Activated B cell treated with CpG ODN at 0.5 μM for 24 hours (primary cell): Measurements from ENCODE around the gene GABBR2. TPM values are rescaled to one million over a fixed set of nuclear protein-coding genes. Genes with fewer than 3 reads are reported as not detected.

Source experiments
- ATAC-seq: fragments of 200-7000 bp; cut with Tn5 transposase; one replicate; pipeline ENCODE4 v1.10.0; 2021; ENCODE audit warnings: low read depth, mild to moderate bottlenecking, moderate library complexity
- CTCF ChIA-PET: fragments of 350-600 bp; sonication (Branson Sonifier 250); formaldehyde crosslinking; loops from one replicate; lab custom pipeline; 2021; ENCODE audit warnings: antibody characterized with exemption; lab: Charles Lee
- POLR2A ChIA-PET: fragments of 350-600 bp; sonication (Branson Sonifier 250); formaldehyde crosslinking; loops from one replicate; lab custom pipeline; 2021; ENCODE audit warnings: antibody characterized with exemption; lab: Charles Lee
- DNase-seq: peaks from one replicate; pipeline ENCODE4 v3.0.0; 2022
- H3K27ac Mint-ChIP-seq: one replicate; pipeline ENCODE4 v1.8.0; 2020; ENCODE audit warnings: mixed read lengths
- H3K27me3 Mint-ChIP-seq: one replicate; pipeline ENCODE4 v1.8.0; 2021; ENCODE audit warnings: mixed read lengths
- H3K36me3 Mint-ChIP-seq: one replicate; pipeline ENCODE4 v1.8.0; 2021; ENCODE audit warnings: low read depth, mixed read lengths
- H3K4me1 Mint-ChIP-seq: one replicate; pipeline ENCODE4 v1.8.0; 2021; ENCODE audit warnings: mixed read lengths
- H3K4me3 Mint-ChIP-seq: one replicate; pipeline ENCODE4 v1.8.0; 2020; ENCODE audit warnings: mild to moderate bottlenecking, mixed read lengths
- H3K9me3 Mint-ChIP-seq: one replicate; pipeline ENCODE4 v1.8.0; 2020; ENCODE audit warnings: mixed read lengths
- intact Hi-C: fragments of 100-400 bp; cut with micrococcal nuclease; formaldehyde crosslinking; loops from one replicate; pipeline ENCODE4 v1.15.1; 2024
- total RNA-seq: library from RNA; stranded (reverse); gene quantifications from 2 replicates; pipeline ENCODE4 v1.2.3, GENCODE V29; 2022
- TF ChIP-seq, protein P1 (sequence below): fragments of 200-600 bp; IDR thresholded peaks from one replicate; pipeline ENCODE4 v1.8.0; 2022; ENCODE audit warnings: antibody characterized with exemption, mild to moderate bottlenecking

GABBR2 gene
- total RNA-seq, 1 donor from 2014 or later: not detected

DNA sequence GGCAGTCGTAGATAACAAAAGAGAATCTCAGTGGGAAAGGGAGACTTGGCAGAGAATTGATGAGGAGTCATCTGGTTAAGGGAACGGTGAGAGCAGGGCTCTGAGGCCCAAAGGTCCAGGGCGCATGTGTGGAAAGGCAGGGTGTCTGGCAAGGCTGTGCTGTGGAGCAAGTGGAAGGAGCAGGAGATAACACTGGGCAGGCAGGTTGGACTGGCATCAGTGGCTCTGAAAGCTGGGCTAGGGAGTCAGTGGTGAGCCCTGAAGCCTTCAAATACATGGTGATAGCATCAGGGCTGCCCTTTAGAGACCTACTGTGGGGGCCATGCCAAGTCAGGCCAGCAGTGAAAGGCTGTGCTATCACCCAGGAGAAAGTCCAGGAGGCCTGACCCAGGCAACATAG lies 131.3 kb downstream of the GABBR2 start:
- Mint-ChIP-seq H3K9me3 (no peaks in the 10 kb centered on the region), H3K36me3 (no peaks in the 10 kb centered on the region), H3K27ac (no peak overlapping the region), H3K4me3 (no peak overlapping the region), H3K4me1 (peaks cover 12% of the 10 kb centered on the region), H3K27me3 (peaks cover 32% of the 10 kb centered on the region)
- POLR2A ChIA-PET: no interaction called here
- CTCF ChIA-PET: no interaction called here
- ATAC-seq (no peak), DNase-seq (no peak)
- intact Hi-C loops: no loop called here
- TF ChIP-seq, protein P1, sequence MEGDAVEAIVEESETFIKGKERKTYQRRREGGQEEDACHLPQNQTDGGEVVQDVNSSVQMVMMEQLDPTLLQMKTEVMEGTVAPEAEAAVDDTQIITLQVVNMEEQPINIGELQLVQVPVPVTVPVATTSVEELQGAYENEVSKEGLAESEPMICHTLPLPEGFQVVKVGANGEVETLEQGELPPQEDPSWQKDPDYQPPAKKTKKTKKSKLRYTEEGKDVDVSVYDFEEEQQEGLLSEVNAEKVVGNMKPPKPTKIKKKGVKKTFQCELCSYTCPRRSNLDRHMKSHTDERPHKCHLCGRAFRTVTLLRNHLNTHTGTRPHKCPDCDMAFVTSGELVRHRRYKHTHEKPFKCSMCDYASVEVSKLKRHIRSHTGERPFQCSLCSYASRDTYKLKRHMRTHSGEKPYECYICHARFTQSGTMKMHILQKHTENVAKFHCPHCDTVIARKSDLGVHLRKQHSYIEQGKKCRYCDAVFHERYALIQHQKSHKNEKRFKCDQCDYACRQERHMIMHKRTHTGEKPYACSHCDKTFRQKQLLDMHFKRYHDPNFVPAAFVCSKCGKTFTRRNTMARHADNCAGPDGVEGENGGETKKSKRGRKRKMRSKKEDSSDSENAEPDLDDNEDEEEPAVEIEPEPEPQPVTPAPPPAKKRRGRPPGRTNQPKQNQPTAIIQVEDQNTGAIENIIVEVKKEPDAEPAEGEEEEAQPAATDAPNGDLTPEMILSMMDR: no peak

DNA sequence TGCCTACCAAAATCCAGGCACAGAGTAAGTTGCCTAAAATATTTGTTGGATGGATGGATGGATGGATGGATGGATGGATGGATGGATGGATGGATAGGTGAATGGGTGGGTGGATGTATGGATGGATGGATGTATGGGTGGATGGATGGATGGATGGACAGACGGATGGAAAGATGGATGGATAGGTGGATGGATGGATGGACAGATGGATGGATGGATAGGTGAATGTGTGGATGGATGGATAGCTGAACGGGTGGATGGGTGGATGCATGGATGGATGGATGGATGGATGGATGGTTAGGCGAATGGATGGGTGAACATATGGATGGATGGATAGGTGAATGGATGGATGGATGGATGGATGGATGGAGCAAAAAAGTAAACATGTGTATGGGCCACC lies 131.9 kb downstream of the GABBR2 start:
- H3K27me3 Mint-ChIP-seq: peaks cover 34% of the 10 kb centered on the region
- no peak overlapping the region for H3K4me3 Mint-ChIP-seq
- DNase-seq (no peak), ATAC-seq (no peak)
- H3K36me3 Mint-ChIP-seq: no peaks in the 10 kb centered on the region
- intact Hi-C loops: no loop called here
- peaks cover 12% of the 10 kb centered on the region for H3K4me1 Mint-ChIP-seq
- H3K27ac Mint-ChIP-seq: no peak overlapping the region
- no peaks in the 10 kb centered on the region for H3K9me3 Mint-ChIP-seq
- ChIA-PET POLR2A (no interaction called here), CTCF (no interaction called here)
- TF ChIP-seq, protein P1: no peak

DNA sequence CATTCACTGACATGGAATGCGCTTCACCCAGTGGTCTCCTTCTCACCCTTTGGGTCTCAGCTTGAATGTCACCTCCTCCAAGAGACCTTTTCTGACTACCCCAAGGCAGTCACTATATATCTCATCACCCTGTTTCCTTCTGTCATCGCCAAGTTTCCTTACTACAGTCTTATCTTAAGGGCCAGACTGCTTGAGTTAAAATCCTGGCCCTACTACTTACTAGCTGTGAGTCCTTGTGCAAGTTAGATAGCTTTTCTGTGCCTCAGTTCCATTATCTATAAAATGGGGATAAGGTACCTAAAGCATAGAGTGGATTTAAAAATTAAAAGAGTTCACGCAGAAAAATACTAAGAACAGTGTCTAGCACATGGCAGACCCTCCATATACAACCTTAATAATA lies 132.4 kb downstream of the GABBR2 start:
- CTCF ChIA-PET: no interaction called here
- H3K27me3 Mint-ChIP-seq: peaks cover 36% of the 10 kb centered on the region
- H3K9me3 Mint-ChIP-seq: no peaks in the 10 kb centered on the region
- H3K4me3 Mint-ChIP-seq: no peak overlapping the region
- H3K4me1 Mint-ChIP-seq: peaks cover 12% of the 10 kb centered on the region
- ATAC-seq (no peak), DNase-seq (no peak)
- H3K27ac Mint-ChIP-seq: no peak overlapping the region
- POLR2A ChIA-PET: no interaction called here
- intact Hi-C loops: no loop called here
- TF ChIP-seq, protein P1: no peak
- no peaks in the 10 kb centered on the region for H3K36me3 Mint-ChIP-seq

DNA sequence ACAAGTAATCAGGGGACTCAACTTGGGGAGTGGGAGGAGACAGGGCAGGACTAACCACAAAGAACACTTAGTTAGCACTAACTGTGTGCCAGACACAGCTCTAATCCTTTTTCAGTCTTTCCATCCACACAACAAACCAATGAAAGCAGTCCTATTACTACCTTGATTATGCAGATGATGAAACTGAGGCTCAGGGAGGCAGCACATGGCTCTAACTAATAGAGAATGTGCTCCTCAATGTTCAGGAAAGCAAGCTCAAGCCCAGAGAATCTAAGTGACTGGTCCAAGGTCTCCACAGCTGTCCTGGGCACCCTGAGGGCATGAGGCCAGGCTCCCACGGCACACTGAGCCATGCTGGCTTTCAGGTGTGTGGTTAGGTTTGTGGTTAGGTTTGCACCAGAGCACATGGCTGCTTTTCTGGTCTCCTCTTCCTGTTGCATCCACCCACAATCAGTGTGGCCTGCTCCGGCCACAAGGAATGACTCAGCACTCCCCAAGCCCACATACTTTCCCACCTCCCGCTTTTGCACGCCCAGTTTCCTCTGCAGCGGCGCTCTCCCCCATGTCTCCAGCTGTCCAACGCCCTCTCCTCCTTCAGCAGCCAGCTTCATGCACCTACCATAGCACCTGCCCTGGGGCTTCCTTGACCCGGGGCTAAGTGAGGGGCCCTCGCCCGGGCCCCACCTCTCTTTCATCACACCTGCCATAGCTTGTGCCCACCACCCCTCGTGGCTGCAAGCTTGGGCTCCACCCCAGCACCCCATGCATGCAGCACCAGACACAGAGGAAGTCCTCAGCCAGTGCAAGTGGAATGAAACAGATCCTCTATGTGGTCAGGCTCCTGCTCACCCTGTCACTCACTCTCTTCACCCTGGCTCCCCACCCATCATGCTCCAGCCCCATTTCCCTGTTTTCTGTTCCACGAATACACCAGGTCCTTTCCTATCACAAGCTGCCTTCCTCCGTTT lies 133.1 kb downstream of the GABBR2 start:
- intact Hi-C loops: no loop called here
- H3K4me3 Mint-ChIP-seq: no peak overlapping the region
- H3K27ac Mint-ChIP-seq: no peak overlapping the region
- H3K4me1 Mint-ChIP-seq: peaks cover 12% of the 10 kb centered on the region
- POLR2A ChIA-PET: no interaction called here
- CTCF ChIA-PET: no interaction called here
- TF ChIP-seq, protein P1: no peak
- no peaks in the 10 kb centered on the region for H3K36me3 Mint-ChIP-seq
- no peak for DNase-seq
- peaks cover 36% of the 10 kb centered on the region for H3K27me3 Mint-ChIP-seq
- ATAC-seq: no peak
- no peaks in the 10 kb centered on the region for H3K9me3 Mint-ChIP-seq

DNA sequence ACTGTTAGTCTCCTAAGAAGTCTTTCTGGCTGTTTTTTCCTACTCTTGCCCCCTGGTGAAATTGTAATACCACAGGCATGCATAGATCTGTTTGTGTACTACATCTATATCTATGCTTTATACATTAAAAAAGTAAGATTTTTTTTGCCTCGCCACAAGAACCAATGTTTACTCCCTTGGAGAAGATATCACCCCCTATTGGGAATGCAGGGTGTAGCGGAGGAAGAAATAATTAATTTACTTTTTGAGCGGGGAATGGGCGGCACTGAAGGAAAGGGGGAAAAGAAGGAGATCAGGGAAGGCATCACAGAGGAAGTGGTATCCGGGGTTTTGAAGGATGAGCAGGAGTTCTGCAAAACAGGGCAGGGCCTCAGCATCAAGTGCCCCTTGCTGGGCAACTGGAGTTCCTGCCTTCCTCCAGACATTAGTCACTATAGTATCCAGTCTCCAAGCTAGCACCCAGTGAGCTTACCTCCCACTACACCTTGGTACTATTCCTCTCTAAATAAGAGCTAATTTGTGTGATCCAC lies 134.9 kb downstream of the GABBR2 start:
- no peak for ATAC-seq
- intact Hi-C loops: no loop called here
- TF ChIP-seq, protein P1: no peak
- peaks cover 30% of the 10 kb centered on the region for H3K27me3 Mint-ChIP-seq
- no peaks in the 10 kb centered on the region for H3K9me3 Mint-ChIP-seq
- H3K4me1 Mint-ChIP-seq: peaks cover 12% of the 10 kb centered on the region
- H3K4me3 Mint-ChIP-seq: no peak overlapping the region
- DNase-seq: no peak
- ChIA-PET CTCF (no interaction called here), POLR2A (no interaction called here)
- H3K27ac Mint-ChIP-seq: no peak overlapping the region
- H3K36me3 Mint-ChIP-seq: no peaks in the 10 kb centered on the region
